SH-SY5Y (cell line): ENCODE measurements around the gene EPAS1.

Experiments used
- GATA2 ChIP-seq: IDR thresholded peaks from 2 replicates; pipeline ENCODE4 v1.6.1; 2011; ENCODE audit warnings: mild to moderate bottlenecking, low read depth, low read length
- GATA3 ChIP-seq: IDR thresholded peaks from 2 replicates; pipeline ENCODE4 v1.6.1; 2011; ENCODE audit warnings: low read depth, mild to moderate bottlenecking, low read length, moderate library complexity

- no peak for TF ChIP-seq GATA2
- TF ChIP-seq GATA3, result no peak
Measured at GRCh38 chr2:46267616-46268015, 29.6 kb upstream of the EPAS1 start.
